Sciatic nerve (tissue), 2 donors: ENCODE measurements around the gene LZTS2. TPM values are rescaled to one million over a fixed set of nuclear protein-coding genes. Genes with fewer than 3 reads are reported as not detected.
A peak's percentile ranks its signal among the peaks of the same experiment; 100 is the strongest.
"Not testable (repeated sequence)": the region's sequence is repeated elsewhere in the genome, so short reads cannot be mapped to it uniquely, and the experiment has no call there.

Experiments used
- ATAC-seq: fragments of 200-7000 bp; cut with Tn5 transposase; one replicate; pipeline ENCODE4 v1.9.1; 2020; ENCODE audit warnings: mild to moderate bottlenecking, moderate library complexity
- DNase-seq: peaks from one replicate; pipeline ENCODE4 v3.0.0-alpha.2; 2020; ENCODE audit warnings: low spot score
- intact Hi-C: fragments of 100-400 bp; cut with DNase I; formaldehyde crosslinking; loops from one replicate; pipeline ENCODE4 v1.14.2; 2022
- total RNA-seq: library from RNA; stranded (reverse); fragmentation: NEBNext Ultra II Directional; extraction: Animal tissue kit (Norgen Biotek cat#: 25700); gene quantifications from one replicate; pipeline ENCODE4 v1.2.1, GENCODE V29; 2021
- donor health status: DM: no; HTN: no; CAD: no.
- donor health status: DM: no; HTN: no; CAD: no.

The LZTS2 gene, protein sequence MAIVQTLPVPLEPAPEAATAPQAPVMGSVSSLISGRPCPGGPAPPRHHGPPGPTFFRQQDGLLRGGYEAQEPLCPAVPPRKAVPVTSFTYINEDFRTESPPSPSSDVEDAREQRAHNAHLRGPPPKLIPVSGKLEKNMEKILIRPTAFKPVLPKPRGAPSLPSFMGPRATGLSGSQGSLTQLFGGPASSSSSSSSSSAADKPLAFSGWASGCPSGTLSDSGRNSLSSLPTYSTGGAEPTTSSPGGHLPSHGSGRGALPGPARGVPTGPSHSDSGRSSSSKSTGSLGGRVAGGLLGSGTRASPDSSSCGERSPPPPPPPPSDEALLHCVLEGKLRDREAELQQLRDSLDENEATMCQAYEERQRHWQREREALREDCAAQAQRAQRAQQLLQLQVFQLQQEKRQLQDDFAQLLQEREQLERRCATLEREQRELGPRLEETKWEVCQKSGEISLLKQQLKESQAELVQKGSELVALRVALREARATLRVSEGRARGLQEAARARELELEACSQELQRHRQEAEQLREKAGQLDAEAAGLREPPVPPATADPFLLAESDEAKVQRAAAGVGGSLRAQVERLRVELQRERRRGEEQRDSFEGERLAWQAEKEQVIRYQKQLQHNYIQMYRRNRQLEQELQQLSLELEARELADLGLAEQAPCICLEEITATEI
- total RNA-seq: 78.6 TPM

DNA sequence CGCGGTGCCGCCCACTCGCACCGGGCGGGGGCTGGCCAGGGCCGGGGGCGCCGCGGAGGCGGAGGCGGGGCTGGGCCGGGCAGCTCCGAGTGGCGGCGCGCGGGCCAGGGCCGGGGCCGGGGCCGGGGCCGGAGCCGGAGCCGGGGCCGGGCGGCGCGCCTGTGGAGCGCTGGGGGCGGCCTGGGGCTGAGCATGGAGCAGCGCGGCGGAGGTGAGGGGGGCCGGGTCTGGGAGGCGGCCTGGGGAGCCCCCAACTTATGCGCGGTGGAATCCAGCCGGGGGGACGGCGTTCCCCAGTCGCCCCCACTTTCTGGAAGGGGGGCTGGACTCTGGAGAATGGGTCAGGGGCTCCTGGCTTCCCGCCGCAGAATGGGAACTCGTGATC is at the start of gene LZTS2:
LZTS2 (plus strand) TSS at position 67 of the 385 bp plus-strand sequence. CDS start 2,731 bp downstream, outside the sequence.
- peak; percentile 73 for DNase-seq

DNA sequence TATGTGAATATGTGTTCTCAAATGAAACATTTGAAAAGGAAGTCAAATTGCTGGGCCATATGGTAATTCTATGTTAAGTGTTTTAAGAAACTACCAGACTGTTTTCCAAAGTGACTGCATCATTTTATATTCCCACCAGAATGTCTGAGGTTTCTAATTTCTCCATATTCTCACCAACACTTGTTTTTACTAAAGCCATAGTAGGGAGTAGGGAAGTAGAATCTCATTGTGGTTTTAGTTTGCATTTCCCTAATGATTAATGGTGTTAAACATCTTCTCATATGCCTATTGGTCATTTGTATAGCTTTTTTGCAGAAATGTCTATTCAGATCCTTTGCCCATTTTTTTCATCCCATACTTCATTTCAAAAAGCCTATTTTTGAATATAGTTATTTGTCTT is 39.4 kb upstream of the LZTS2 start:
- intact Hi-C loops: no loop called here
- DNase-seq: no peak
- ATAC-seq: no peak

More for the DNA sequence above, at the start of gene LZTS2:
- intact Hi-C loops: no loop called here
- ATAC-seq: no peak

DNA sequence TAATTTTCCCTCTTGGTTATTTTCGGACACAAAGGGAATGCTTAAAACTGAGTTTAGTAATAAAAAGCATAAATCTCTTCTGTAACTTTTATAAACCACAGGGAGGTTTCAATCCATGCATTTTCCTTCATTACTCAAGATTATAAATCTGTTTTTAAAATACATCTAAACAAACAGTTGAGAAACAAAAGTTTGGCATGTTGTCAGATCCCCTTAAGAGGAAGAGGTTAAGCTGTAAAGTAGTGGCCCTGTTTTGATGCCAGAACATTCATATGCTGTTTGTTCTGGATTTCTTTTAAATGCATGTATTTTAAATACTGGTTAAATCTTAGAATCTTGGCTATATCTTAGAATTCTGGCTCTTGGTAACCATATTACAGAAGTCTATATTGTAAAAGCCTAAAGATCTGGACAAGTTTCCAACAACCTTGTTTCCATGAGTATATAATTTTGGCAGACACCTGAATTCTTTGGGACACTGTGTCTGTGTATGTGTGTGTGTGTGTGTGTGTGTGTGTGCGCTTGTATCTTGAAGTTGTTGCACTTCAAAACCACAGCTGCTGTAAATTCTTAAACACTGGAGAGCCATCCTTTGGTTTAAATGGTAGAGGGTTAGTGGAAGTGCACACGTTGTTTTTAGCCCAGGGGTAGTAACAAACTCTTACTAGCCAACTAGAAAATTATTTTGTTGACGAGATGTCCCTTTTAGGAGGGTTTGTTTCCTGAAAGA is 37.1 kb upstream of the LZTS2 start:
- intact Hi-C loops: no loop called here
- ATAC-seq (no peak), DNase-seq (no peak)

DNA sequence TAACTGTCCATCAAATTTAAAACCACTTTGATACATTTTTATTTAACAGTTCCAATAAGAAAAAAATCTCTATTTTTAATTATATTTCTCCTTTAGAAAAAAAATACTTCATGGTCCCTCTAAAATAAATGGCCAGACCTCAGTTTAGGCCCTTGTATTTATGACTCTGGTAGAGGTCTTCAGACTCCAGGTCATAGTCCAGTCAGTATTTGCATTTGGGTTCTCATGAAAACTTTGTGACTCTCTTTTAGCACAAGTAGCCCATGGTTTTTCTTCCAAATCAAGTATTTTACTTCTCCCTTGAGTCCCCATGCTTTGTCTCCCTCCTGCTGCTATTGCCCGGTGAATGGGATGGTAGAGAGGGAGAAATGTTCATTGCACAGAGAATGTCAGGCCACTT is 35.8 kb upstream of the LZTS2 start:
- ATAC-seq: no peak
- no peak for DNase-seq
- intact Hi-C loops: no loop called here

DNA sequence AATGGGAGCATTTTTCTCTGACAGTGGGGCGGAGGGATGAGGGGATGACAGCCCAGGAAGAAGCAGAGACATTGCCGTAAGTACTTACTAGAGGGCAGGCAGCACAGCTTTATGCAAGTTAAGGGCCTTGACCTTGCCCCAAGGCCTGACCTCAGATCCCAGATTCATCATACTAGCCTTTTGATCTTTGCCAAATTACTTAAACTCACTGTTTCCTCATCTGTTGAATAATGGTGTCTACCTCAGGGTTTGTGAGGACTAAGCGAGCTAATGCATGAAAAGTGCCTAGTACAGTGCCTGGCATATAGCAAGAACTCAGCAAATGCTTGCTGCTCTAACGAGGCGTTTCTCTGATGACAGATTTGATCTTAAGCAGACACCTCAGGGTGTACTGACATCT is 33.8 kb upstream of the LZTS2 start:
- intact Hi-C loops: no loop called here
- DNase-seq (no peak), ATAC-seq (no peak)

DNA sequence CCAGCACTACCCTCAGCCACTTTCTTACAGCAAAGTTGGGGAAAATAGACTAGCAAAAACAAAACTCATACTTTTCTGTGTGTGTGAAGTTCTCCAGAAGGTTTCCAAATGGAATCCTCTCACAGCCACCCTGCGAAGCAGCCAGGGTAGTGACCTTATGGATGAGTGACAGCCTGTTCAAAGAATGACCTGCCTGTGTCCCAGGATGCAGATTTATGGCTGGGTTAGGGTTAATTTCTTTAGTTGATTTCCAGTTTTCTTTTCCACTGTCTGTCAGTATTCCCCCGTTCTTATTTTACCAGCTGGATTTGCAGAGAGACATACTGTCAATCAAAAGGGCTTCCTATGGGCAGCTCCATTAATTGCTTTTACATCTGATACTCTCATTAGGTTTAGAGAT is 32.7 kb upstream of the LZTS2 start:
- ATAC-seq (no peak), DNase-seq (no peak)
- intact Hi-C loops: no loop called here

DNA sequence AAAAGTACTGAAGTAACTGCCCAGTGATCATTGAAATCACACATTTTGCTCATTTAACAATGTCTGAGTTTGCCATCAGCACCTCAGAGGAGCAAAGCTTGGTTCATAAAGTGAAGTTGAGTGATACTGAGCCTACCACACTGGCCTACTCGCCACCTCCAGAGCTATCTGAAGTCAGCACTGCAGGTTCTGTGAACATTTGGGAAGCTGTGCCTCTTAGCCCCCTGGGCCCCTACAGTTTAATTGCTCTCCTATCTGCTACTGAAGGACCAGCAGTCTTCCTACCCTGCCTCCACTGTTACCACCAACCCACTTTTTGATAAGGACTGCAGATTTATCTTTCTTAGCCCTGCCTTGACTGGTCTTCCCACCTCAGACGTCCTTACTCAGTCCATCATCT is 32.3 kb upstream of the LZTS2 start:
- intact Hi-C loops: no loop called here
- ATAC-seq (no peak), DNase-seq (no peak)

DNA sequence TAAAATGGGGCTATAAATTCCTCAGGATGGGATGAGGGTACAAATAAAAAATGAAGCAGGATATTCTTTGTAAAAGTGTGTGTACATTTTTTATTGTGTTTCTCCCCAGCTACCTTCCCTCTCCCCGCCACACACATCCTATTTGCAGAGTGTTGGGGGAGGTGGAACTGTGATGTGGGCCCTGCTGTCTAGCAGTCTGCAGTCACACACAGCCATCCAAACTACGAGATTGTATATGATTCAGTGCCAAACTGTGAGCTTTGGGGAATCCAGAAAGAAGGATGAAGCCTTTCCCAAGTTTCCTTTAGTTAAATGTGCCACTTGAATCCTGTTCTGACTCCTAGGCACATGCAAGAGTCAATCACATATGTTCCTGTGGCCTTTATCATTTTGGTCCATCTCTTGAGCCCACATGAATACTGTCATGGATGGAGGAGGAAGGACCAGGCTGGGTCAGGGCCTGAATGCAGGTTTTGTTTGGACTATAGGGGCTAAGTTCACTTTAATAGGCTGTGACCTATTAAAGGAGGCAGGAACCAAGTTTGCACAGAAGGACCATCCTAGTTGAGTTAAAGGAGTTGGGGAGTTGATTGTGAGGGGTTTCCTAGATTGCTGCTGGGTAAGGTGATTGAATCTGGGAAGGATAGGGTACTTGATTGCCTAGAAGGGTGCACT is 31.4 kb upstream of the LZTS2 start:
- DNase-seq (no peak), ATAC-seq (no peak)
- intact Hi-C loops: no loop called here

DNA sequence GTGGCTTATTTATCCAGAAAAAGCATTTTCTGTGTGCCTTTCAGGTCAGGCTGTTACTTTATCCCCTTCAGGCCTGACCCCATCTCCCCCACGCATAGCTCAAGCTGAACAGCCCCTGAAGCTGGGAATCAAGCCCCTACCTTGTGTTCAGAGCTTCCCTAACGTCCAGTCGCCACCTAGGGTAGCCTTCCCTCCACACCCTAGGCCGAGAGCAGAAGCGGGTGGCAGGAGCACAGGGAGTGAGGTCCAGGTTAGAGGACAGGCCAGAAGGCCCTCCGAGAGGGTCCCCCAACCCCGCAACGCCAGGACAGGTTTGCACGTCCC is 30.8 kb upstream of the LZTS2 start:
- ATAC-seq (peak; percentile 14), DNase-seq (no peak)
- intact Hi-C loops: no loop called here

DNA sequence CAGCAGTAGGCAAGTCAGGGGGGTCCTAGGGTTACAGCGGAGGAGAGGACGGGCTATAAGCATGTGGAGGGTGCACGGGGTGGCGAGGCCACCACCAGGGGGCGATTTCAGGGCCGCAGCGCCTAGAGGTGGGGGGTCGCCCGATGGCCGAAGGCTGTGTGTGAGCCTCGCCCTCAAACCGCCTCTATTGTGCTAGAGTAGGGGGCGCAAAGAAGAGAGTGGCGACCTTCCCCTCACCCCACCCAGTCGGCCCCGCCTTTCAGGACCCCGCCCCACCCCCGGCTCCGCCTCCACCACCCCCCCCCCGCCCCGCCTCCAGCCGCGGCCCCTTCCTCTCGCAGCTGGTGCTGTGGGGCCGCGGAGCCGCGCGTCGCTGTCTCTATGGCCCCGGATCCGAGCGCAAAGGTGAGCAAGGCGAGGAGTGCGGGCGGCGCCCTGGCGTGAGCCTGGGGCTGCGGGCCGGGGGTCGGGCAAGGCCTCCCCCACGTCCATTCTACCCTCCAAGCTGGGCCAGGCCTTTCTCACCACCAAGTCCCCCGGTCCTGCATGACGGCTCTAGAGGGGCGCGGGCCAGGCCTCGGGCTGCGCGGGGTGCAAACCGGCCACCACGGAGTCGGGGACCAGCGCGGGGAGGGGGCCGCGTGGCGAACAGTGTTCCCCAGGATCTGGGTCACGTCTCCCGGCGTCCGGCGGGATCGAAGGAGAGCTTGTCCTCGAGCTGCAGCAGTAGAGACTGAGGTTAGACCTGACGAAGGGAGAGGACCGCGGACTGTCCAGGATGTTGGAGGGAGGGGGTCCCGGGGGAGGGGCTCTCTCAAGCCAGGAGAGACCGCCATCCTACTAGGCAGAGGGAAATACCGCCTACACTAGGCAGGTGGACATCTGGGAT is 30.2 kb upstream of the LZTS2 start, which contains the start of gene SEMA4G:
SEMA4G (plus strand) TSS at position 318 of the 889 bp plus-strand sequence. CDS start 3,409 bp downstream, outside the sequence.
- intact Hi-C loops: no loop called here
- ATAC-seq (peak; percentile 79), DNase-seq (peak; percentile 74)

DNA sequence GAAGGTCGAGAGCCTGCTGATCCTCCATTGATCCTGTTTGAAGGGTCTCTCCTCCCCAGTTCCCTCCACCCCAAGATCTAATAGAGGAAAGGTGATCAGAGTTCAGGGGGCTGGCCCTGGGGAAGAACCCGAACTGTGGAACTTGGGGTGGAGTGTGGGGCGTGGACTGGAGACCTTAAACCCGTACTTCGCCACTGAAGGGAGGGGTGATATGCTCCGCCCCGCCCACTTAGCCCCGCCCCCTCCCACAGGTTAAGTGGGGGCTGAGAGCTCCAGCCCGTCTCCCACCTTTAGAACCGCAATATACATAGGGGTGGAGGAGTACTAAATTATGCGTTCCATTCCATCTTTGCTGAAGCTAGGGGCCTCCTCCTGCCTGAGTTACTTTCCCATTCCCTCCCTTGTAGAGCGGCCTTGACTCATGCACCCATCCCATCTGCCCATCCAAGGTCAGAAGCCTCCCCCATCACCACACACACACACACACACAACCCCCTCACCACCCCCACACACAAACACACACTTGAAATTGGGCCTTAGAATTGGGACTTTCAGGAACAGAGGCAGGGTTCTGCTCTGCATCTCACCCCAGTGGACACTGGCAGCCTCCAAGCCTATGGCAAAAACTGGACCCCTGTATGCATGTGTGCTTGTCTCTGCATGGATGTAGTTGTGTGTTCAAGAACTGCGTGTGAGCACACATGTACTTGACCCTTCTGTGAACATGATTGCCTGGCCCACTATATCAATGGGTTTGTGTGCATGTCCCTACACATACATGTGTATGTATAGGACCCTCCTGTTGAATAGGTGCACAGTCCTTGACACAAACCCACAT is 29.3 kb upstream of the LZTS2 start:
- ATAC-seq (peak; percentile 14), DNase-seq (no peak)
- intact Hi-C loops: no loop called here

DNA sequence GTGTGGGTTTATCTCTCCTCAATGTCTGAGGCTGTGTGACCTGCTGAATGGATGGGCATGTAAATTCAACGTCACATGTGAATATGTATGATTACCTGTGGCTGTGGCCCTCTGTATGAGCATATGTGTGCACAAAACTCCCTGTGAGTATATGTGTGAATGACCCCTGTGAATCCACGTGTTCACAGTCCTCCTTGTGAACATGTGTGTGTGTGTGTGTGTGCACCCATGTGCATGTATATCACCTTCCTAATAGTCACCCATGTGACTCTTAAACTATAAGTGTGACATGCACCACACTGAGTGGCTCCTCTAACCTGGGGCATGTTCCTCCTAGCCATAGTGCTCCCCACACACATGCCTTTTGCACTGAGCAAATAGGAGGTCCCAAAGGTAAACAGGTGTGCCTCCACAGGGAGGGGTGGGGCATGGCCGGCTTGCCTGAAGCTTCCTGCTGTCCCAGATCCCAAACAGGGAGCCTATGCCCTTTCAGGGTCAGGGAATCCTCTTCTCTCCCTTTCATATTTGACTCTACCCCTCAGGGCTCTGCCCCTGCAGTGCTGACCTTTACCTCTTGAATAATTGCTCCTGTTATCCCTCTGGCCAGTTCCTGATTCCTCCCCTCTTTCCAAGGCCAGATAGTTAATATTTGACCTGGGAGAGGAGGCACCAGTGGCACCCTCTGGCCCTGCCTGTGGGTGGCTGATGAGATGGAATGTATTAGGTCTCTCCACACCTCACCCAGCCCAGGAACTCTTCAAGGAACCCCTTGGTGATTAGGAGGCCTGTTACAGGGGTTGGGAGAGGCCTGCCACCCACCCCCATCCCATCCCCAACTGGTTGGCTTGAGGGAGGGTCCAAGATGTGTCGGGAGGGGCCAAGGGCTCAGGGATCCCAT is 28.4 kb upstream of the LZTS2 start:
- ATAC-seq: no peak
- intact Hi-C loops: no loop called here
- DNase-seq: no peak

DNA sequence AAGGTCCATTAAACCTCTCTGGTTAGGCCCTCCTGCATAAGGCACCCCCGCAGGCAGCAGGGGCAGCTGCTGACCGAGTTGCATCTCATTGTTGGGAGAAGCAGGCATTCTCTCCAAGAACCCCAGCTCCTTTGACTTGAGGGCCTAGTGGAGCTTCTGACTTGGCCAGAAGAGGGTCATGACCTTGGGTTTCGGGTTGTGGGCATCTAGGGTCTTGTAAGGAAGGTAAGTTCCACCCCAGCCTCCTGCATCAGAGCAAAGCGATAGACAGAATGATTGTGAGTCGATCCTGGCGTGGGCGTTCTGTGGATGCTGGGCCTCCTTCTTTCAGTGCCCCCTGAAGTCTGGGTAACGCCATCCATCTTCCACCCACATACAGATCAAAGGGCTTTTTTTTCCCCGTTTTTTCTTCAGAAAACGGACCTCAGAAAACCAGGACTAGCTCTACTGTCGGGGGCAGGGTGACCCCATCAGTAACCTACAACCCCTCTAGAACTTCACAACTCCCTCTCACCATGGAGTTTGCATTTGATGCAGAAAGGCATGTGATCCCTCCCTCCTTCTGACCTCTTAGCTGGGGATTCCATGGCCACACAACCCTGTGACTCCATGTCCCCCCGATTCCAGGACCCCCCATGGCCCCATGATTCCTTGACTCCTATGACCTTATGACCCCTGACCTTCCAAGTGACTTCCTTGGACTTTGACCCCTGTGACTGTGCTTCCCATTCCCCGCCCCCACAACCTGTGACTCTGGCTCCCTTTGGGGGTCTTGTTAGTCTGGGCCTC is 27.3 kb upstream of the LZTS2 start:
- no peak for ATAC-seq
- intact Hi-C loops: no loop called here
- DNase-seq: no peak

DNA sequence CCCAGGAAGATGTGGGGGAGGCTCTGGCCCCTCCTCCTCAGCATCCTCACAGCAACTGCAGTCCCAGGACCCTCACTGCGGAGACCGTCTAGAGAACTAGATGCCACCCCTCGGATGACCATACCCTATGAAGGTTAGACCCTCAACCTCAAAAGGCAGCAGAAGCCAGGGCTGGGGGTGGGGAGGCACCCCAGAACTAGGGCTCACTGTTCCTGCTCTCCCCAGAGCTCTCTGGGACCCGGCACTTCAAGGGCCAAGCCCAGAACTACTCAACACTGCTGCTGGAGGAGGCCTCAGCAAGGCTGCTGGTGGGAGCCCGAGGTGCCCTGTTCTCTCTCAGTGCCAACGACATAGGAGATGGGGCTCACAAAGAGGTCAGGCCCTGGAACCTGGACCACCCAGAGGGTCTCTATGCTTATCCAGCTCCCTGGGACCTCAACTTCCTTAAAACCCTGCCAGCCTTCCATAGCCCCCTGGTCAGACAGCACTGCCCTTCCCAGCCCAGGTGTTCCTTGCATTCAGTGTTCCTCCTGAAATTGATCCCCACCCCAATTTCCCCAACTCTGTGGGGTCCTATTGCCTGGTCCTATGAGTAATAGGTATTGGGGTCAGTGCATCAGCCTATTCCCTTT is 26.6 kb upstream of the LZTS2 start:
- DNase-seq (no peak), ATAC-seq (no peak)
- intact Hi-C loops: no loop called here

DNA sequence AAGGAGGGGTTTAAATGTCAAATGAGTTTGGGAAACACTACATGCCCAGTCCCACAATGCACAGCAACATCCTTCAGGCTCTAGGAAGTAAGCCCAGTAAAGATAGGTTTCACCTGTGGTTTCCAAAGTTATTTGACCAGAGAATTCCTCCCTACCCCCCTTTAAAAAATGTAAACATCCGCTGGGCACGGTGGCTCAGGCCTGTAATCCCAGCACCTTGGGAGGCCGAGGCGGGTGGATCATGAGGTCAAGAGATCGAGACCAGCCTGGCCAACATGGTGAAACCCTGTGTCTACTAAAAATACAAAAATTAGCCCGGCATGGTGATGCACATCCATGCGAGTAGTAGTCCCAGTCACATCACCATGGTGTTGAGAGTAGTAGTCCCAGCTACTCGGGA is 24.2 kb upstream of the LZTS2 start:
- intact Hi-C loops, ATAC-seq, DNase-seq: not testable (repeated sequence)
